Epithelial cell of prostate (primary cell): ENCODE measurements around the gene ITPR1.

Source experiments
- DNase-seq: peaks from one replicate; pipeline ENCODE4 v3.0.0-alpha.2; 2011; ENCODE audit warnings: low read depth, low spot score
- H3K27ac ChIP-seq: fragments of 450-650 bp; 2 replicates; pipeline ENCODE4 v1.5.1; 2017; ENCODE audit warnings: mild to moderate bottlenecking

Gene ITPR1

GRCh38 chr3:4763604-4764247, 270.6 kb downstream of the ITPR1 start:
- DNase-seq, result no peak
- H3K27ac ChIP-seq, result no peak overlapping the region

GRCh38 chr3:4765212-4765611, 272.1 kb downstream of the ITPR1 start:
- no peak for DNase-seq
- H3K27ac ChIP-seq, result no peak overlapping the region

GRCh38 chr3:4766263-4766662, 273.1 kb downstream of the ITPR1 start:
- no peak overlapping the region for H3K27ac ChIP-seq
- no peak for DNase-seq

- no peak overlapping the region for H3K27ac ChIP-seq
- DNase-seq, result no peak
These were observed 273.8 kb downstream of the ITPR1 start for GRCh38 chr3:4766716-4767499.

- H3K27ac ChIP-seq, result no peak overlapping the region
- no peak for DNase-seq
These were observed 274.9 kb downstream of the ITPR1 start for GRCh38 chr3:4768021-4768420.

GRCh38 chr3:4768521-4768920, 275.4 kb downstream of the ITPR1 start:
- no peak for DNase-seq
- no peak overlapping the region for H3K27ac ChIP-seq

GRCh38 chr3:4770561-4770960, 277.4 kb downstream of the ITPR1 start:
- H3K27ac ChIP-seq, result no peak overlapping the region

GRCh38 chr3:4771243-4771642, 278.1 kb downstream of the ITPR1 start:
- DNase-seq, result no peak
- no peak overlapping the region for H3K27ac ChIP-seq

More at GRCh38 chr3:4770561-4770960, 277.4 kb downstream of the ITPR1 start:
- DNase-seq, result no peak

- no peak overlapping the region for H3K27ac ChIP-seq
- peak; percentile 22 for DNase-seq
These were observed 279.1 kb downstream of the ITPR1 start for GRCh38 chr3:4772171-4772804.

- H3K27ac ChIP-seq, result no peak overlapping the region
- DNase-seq, result no peak
These were observed 279.7 kb downstream of the ITPR1 start for GRCh38 chr3:4772858-4773257.

GRCh38 chr3:4773583-4773982, 280.4 kb downstream of the ITPR1 start:
- H3K27ac ChIP-seq, result no peak overlapping the region
- no peak for DNase-seq

- DNase-seq, result no peak
- no peak overlapping the region for H3K27ac ChIP-seq
These were observed 281.4 kb downstream of the ITPR1 start for GRCh38 chr3:4774531-4774930.

GRCh38 chr3:4776399-4776979, 283.3 kb downstream of the ITPR1 start:
- peak; percentile 20 for DNase-seq
- H3K27ac ChIP-seq, result peak overlapping the region; percentile 65

- peak; percentile 75 for DNase-seq
- peak overlapping the region; percentile 65 for H3K27ac ChIP-seq
These were observed 283.9 kb downstream of the ITPR1 start for GRCh38 chr3:4776980-4777581.

- H3K27ac ChIP-seq, result peak overlapping the region; percentile 65
These were observed 285.0 kb downstream of the ITPR1 start for GRCh38 chr3:4778119-4778518.

GRCh38 chr3:4778740-4779139, 285.6 kb downstream of the ITPR1 start:
- peak overlapping the region; percentile 65 for H3K27ac ChIP-seq
- DNase-seq, result no peak

More at GRCh38 chr3:4778119-4778518, 285.0 kb downstream of the ITPR1 start:
- DNase-seq, result peak; percentile 56

- DNase-seq, result no peak
- H3K27ac ChIP-seq, result no peak overlapping the region
These were observed 287.4 kb downstream of the ITPR1 start for GRCh38 chr3:4780545-4780957.

- no peak overlapping the region for H3K27ac ChIP-seq
- no peak for DNase-seq
These were observed 288.9 kb downstream of the ITPR1 start for GRCh38 chr3:4782095-4782494.

GRCh38 chr3:4785551-4785950, 292.4 kb downstream of the ITPR1 start:
- no peak for DNase-seq
- H3K27ac ChIP-seq, result no peak overlapping the region

GRCh38 chr3:4786431-4786830, 293.3 kb downstream of the ITPR1 start:
- peak; percentile 79 for DNase-seq
- H3K27ac ChIP-seq, result peak overlapping the region; percentile 18
